ENCODE data around the gene RLN2.
"Not testable (repeated sequence)": the region's sequence is repeated elsewhere in the genome, so short reads cannot be mapped to it uniquely, and the experiment has no call there.

GRCh38 chr9:5338992-5339981 lies 34.8 kb upstream of the RLN2 start, which contains the start of gene RLN1:
- TF ChIP-seq CTCF (conservative IDR thresholded peaks at IDR 0.05; ENCODE audit: low read depth, low read length); EZH2 (IDR thresholded peaks at IDR 0.05; ENCODE audit: borderline replicate concordance, low read depth, low read length, poor library complexity, severe bottlenecking): not testable (repeated sequence)

Measured in A673 (cell line).